ENCODE measurements around the gene FGFR2.

FGFR2 gene

GRCh38 chr10:121501796-121502195 is 96.4 kb downstream of the FGFR2 start:
- peaks cover 21% of the 10 kb centered on the region for H3K27me3 Mint-ChIP-seq (ENCODE audit: low read depth, poor library complexity)
- H3K9me3 Mint-ChIP-seq, result no peaks in the 10 kb centered on the region
- peaks cover 88% of the 10 kb centered on the region for H3K36me3 Mint-ChIP-seq (ENCODE audit: low read depth)
- no peak for TF ChIP-seq CTCF (IDR thresholded peaks at IDR 0.05)
- peak overlapping the region; percentile 48 for H3K4me3 Mint-ChIP-seq
- H3K27ac Mint-ChIP-seq, result peak overlapping the region; percentile 27
- no peak for DNase-seq
- H3K4me1 Mint-ChIP-seq, result peaks cover 60% of the 10 kb centered on the region

- DNase-seq, result peak; percentile 60
- Mint-ChIP-seq H3K27me3 (ENCODE audit: low read depth, poor library complexity) (peaks cover 13% of the 10 kb centered on the region), H3K9me3 (no peaks in the 10 kb centered on the region), H3K4me3 (peak overlapping the region; percentile 47), H3K36me3 (ENCODE audit: low read depth) (peaks cover 87% of the 10 kb centered on the region), H3K27ac (peak overlapping the region; percentile 99), H3K4me1 (peaks cover 66% of the 10 kb centered on the region)
- TF ChIP-seq CTCF (IDR thresholded peaks at IDR 0.05), result no peak
Observed at GRCh38 chr10:121500701-121501332, 97.4 kb downstream of the FGFR2 start.

- peaks cover 88% of the 10 kb centered on the region for H3K36me3 Mint-ChIP-seq (ENCODE audit: low read depth)
- H3K9me3 Mint-ChIP-seq, result no peaks in the 10 kb centered on the region
- peak overlapping the region; percentile 41 for H3K27ac Mint-ChIP-seq
- no peak overlapping the region for H3K4me3 Mint-ChIP-seq
- H3K27me3 Mint-ChIP-seq (ENCODE audit: low read depth, poor library complexity), result no peaks in the 10 kb centered on the region
- DNase-seq, result no peak
- peaks cover 86% of the 10 kb centered on the region for H3K4me1 Mint-ChIP-seq
- TF ChIP-seq CTCF (IDR thresholded peaks at IDR 0.05), result no peak
Observed at GRCh38 chr10:121497513-121498470, 100.5 kb downstream of the FGFR2 start.

GRCh38 chr10:121495719-121496118 is 102.5 kb downstream of the FGFR2 start:
- Mint-ChIP-seq H3K27ac (peak overlapping the region; percentile 36), H3K27me3 (ENCODE audit: low read depth, poor library complexity) (no peaks in the 10 kb centered on the region), H3K36me3 (ENCODE audit: low read depth) (peaks cover 89% of the 10 kb centered on the region), H3K4me3 (no peak overlapping the region), H3K9me3 (no peaks in the 10 kb centered on the region), H3K4me1 (peaks cover 65% of the 10 kb centered on the region)
- no peak for DNase-seq
- TF ChIP-seq CTCF (IDR thresholded peaks at IDR 0.05), result no peak

GRCh38 chr10:121494296-121494695 is 103.9 kb downstream of the FGFR2 start:
- no peak for DNase-seq
- peaks cover 6% of the 10 kb centered on the region for H3K9me3 Mint-ChIP-seq
- no peak overlapping the region for H3K4me3 Mint-ChIP-seq
- peaks cover 94% of the 10 kb centered on the region for H3K36me3 Mint-ChIP-seq (ENCODE audit: low read depth)
- H3K27me3 Mint-ChIP-seq (ENCODE audit: low read depth, poor library complexity), result no peaks in the 10 kb centered on the region
- H3K27ac Mint-ChIP-seq, result no peak overlapping the region
- peaks cover 51% of the 10 kb centered on the region for H3K4me1 Mint-ChIP-seq
- no peak for TF ChIP-seq CTCF (IDR thresholded peaks at IDR 0.05)

Measured in nephron progenitor cell (in vitro differentiated cells).